GM12892 (cell line): ENCODE data around the gene FBXW9.
A peak's percentile ranks its signal among the peaks of the same experiment; 100 is the strongest.

ENCODE experiments used
- DNase-seq: peaks from one replicate; pipeline ENCODE4 v3.0.0; 2011; ENCODE audit not compliant: insufficient read length
- FAIRE-seq: peaks from 2 replicates; lab custom pipeline; 2011; peaks lifted over from hg19 to GRCh38; lab: Jason Lieb, UNC
- POLR2A ChIP-seq: IDR thresholded peaks from 2 replicates; pipeline ENCODE4 v1.6.1; 2011; ENCODE audit warnings: low read depth, low read length, control low read depth
- POLR2AphosphoS5 ChIP-seq: IDR thresholded peaks from 2 replicates; pipeline ENCODE4 v1.6.1; 2011; ENCODE audit warnings: low read depth, low read length, control low read depth
- TAF1 ChIP-seq: IDR thresholded peaks from 2 replicates; pipeline ENCODE4 v1.6.1; 2011; ENCODE audit warnings: low read depth, mild to moderate bottlenecking, control low read depth, low read length, borderline replicate concordance

The FBXW9 gene

GRCh38 chr19:12675399-12675798 is 21.0 kb downstream of the FBXW9 start:
- no peak for FAIRE-seq
- no peak for DNase-seq
- no peak for TF ChIP-seq POLR2A

GRCh38 chr19:12672744-12673143 is 23.7 kb downstream of the FBXW9 start:
- DNase-seq: no peak
- no peak for FAIRE-seq
- TF ChIP-seq POLR2A (peak; percentile 38; the same call in 1 of the 2 replicates), POLR2AphosphoS5 (no peak), TAF1 (no peak)

- no peak for DNase-seq
- TF ChIP-seq TAF1 (no peak), POLR2A (no peak; the same call in 1 of the 2 replicates), POLR2AphosphoS5 (peak; percentile 60; the same call in 1 of the 2 replicates)
- FAIRE-seq: no peak
These were observed 26.1 kb downstream of the FBXW9 start for GRCh38 chr19:12670159-12670928.

- peak; percentile 68 for DNase-seq
- TF ChIP-seq POLR2A (peak; percentile 72; the same call in 1 of the 2 replicates), TAF1 (0 out of 2 replicates have a peak, but pooled peaks have one; percentile 24), POLR2AphosphoS5 (peak; percentile 72)
- FAIRE-seq: peak; percentile 99
These were observed 26.9 kb downstream of the FBXW9 start for GRCh38 chr19:12669270-12670158.

- no peak for FAIRE-seq
- TF ChIP-seq POLR2AphosphoS5 (no peak), POLR2A (no peak), TAF1 (no peak)
- DNase-seq: no peak
These were observed 27.5 kb downstream of the FBXW9 start for GRCh38 chr19:12668932-12669269.

GRCh38 chr19:12668346-12668745 is 28.1 kb downstream of the FBXW9 start:
- no peak for FAIRE-seq
- TF ChIP-seq POLR2A: no peak
- no peak for TF ChIP-seq POLR2AphosphoS5
- TF ChIP-seq TAF1: no peak
- no peak for DNase-seq

GRCh38 chr19:12667731-12668302 is 28.6 kb downstream of the FBXW9 start:
- FAIRE-seq: no peak
- no peak for DNase-seq
- TF ChIP-seq POLR2A (no peak), POLR2AphosphoS5 (no peak)

- TF ChIP-seq POLR2AphosphoS5 (peak; percentile 52; the same call in 1 of the 2 replicates), TAF1 (peak; percentile 71; the same call in 1 of the 2 replicates), POLR2A (peak; percentile 75; the same call in 1 of the 2 replicates)
- DNase-seq: peak; percentile 96
- FAIRE-seq: peak; percentile 92
These were observed 30.0 kb downstream of the FBXW9 start, which contains the start of the genes MAN2B1 and WDR83 for GRCh38 chr19:12666265-12667048. Gene MAN2B1 (minus strand): TSS chr19:12666742. CDS start chr19:12666701, 41 bp downstream. Gene WDR83 (plus strand): TSS chr19:12666807. CDS start chr19:12669791, 2,984 bp downstream.

- DNase-seq (no peak), FAIRE-seq (peak; percentile 53)
- TF ChIP-seq POLR2A (no peak), POLR2AphosphoS5 (no peak), TAF1 (no peak)
These were observed 30.7 kb downstream of the FBXW9 start for GRCh38 chr19:12665671-12666264.

GRCh38 chr19:12665281-12665573 is 31.2 kb downstream of the FBXW9 start:
- peak; percentile 91 for FAIRE-seq
- TF ChIP-seq POLR2AphosphoS5 (no peak), TAF1 (0 out of 2 replicates have a peak, but pooled peaks have one; percentile 22)
- DNase-seq: peak; percentile 73

GRCh38 chr19:12664406-12665280 is 31.8 kb downstream of the FBXW9 start:
- FAIRE-seq (no peak), DNase-seq (no peak)
- TF ChIP-seq POLR2A (0 out of 2 replicates have a peak, but pooled peaks have one; percentile 28), POLR2AphosphoS5 (no peak), TAF1 (no peak)
